ENCODE measurements around the gene MYO1E. TPM values are rescaled to one million over a fixed set of nuclear protein-coding genes. Genes with fewer than 3 reads are reported as not detected.
"Not testable (repeated sequence)": the region's sequence is repeated elsewhere in the genome, so short reads cannot be mapped to it uniquely, and the experiment has no call there.

MYO1E gene
- polyA plus RNA-seq (ENCODE audit: insufficient read depth in 1 of 5, insufficient read length in 5 of 5, low replicate concordance in 1 of 5) = 10 to 100 TPM; 29.3 to 48.4 (median 40.2) TPM
- long read RNA-seq, donor 1 = 0 reads
- long read RNA-seq, donor 2, partial matches to known transcripts = 12 of 12 reads
- long read RNA-seq, donor 2, other reads (novel, unspliced or antisense) = 0 of 12 reads
- long read RNA-seq, donor 3 = 0 reads
- long read RNA-seq, donor 4, partial matches to known transcripts = 13 of 13 reads
- long read RNA-seq, donor 4, other reads (novel, unspliced or antisense) = 0 of 13 reads
- long read RNA-seq, donor 5 = 0 reads
- long read RNA-seq, donor 6, full-length matches to known transcripts = 2 of 17 reads
- long read RNA-seq, donor 6, partial matches to known transcripts = 15 of 17 reads
- long read RNA-seq, donor 6, other reads (novel, unspliced or antisense) = 0 of 17 reads
- long read RNA-seq, donor 7 = 0 reads
- long read RNA-seq, donor 8 = 0 reads

DNA sequence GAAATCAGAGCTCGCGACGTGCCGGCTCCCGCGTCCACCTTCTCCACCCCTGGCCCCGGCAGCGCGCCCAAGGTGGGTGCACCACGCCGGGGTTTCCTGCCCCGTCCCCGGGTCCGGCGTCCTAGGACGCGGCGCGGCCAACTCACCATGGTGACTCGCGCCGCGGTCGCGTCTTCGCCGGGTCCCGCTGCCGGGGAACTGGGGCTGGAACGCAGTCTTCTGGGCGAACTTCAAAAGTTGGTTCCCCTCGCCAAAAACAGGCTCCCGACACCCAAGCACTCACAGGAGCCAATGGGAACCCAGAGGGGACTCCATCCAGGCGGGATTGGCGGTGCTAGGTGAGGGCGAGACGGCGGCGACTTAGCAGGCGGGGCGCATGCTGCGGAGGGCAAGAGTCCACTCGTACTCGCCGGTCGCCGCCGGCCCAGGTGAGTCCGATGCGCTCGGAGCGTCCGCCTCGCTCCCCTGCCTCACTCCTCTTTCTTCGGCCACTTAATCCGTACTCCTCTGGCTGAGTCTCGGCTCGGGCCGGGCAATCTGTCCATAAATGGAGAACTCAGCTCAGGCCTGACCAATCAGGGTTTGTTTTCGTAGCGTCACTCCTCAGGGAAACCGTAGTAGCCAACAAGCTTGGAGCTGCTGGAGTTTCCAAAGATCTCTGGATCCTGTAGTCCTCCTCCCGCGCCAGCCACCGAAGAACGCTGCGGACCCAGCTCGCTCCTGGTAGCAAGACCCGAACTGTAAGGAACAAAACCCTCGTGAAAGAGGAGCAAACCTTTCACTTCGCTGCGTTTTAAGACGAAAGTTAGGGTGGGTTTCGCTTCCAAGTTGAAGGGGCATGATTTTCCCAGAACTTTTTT lies at the start of gene MYO1E:
Gene MYO1E (minus strand): TSS at position 520 of the 860 bp plus-strand sequence. CDS start 371 bp downstream, at position 149.
- peak; percentile 96 to 97 for DNase-seq

DNA sequence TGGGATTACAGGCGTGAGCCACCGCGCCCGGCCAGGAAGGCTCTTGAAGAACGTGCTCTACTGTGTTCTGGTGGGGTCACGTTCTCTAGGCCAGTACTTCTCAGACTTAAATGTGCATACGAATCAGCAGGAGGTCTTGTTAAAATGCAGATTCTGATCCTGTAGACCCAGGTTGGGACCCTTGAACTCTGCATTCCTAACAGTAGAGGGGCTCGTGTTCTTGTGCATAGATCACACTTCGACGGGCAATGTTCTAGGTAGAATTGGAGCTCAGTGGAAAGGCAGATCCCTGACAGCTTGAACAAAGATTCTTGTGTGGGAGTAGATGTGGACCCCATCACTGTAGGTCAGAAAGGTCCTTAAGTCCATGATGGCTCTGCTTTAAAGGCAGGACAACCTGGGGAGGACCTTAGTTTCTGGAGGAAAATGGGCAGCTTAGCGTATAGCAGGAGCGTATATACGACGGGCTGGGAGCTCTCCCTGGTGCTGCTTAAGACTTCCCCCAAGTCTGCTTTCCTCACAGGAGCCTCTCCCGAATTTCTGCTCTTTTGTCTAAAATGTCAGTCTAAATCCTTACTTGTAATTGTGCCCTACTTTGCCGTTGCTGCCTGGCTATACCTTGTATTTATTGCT lies 48.4 kb upstream of the MYO1E start:
- DNase-seq = no peak

DNA sequence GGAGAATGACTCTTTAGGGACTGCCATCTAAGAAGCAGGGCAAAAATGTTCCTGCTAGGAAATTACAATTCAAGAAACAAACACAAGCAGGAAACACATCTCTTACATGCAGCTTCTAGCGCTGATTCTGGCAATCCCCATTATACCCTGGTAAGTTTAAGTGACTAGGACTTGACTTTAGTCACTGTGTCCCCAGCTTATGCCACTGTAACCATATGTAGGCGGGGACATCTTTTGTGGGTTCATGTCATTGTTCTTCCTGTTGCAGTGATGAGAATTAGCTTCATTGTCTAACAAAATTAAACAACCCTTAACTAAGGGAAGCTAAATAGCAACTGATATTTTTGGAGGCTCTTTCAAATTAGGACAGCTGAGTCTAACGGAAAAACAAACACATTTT lies 47.4 kb upstream of the MYO1E start:
- DNase-seq = no peak

DNA sequence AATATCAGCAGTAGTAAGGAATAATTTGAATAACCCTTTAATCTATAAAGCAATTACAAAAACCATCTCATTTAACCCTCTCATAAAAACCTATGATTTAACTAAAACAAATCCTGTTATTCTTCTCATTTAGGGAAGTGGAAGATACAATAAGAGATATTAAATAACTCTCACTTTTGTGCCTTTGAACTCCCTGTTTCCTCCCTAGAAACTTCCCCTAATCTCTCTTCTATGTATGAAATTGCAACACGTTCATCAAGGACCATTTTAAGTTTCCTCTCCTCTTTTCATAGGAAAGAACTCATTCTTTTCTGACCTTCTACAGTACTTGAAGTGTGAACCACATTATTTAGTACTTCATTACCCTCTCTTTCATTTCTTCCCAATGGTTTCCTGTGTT lies 46.5 kb upstream of the MYO1E start:
- no peak for DNase-seq

DNA sequence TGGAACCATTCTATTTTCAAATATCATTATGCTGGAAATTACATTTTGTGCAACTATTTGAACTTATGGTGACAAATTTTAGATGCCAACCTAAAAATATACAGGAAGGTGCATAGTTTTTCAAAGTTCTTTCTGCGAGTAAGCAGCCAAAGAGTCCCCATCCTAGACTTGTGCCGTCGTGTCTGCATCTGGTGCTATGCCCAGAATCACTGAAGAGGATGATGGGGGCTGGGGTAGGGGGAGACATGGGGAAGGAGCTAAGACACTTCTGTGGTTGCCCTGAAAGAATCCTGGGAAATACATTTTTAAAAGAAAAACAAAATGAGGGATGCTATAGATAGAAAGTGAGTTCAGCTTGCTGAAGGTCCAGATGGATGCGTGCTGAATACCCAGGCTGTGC lies 44.1 kb upstream of the MYO1E start:
- no peak for DNase-seq

DNA sequence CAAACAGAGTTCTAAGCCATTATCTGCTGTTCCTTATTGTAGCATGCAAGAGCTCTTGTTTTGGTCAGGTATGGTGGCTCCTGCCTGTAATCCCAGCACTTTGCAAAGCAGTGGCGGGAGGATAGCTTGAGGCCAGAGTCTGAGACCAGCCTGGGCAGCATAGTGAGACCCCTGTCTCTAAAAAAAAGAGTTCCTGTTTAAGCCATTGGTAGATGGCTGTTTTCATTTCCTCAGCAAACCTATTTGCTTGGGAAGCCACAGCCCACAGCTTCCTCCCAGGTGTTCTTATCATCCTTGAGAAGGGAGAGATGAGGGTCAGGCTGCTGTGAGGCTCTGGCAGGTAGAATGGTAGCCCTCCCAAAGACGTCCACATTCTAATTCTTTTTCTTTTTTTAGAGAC lies 40.9 kb upstream of the MYO1E start:
- no peak for DNase-seq

DNA sequence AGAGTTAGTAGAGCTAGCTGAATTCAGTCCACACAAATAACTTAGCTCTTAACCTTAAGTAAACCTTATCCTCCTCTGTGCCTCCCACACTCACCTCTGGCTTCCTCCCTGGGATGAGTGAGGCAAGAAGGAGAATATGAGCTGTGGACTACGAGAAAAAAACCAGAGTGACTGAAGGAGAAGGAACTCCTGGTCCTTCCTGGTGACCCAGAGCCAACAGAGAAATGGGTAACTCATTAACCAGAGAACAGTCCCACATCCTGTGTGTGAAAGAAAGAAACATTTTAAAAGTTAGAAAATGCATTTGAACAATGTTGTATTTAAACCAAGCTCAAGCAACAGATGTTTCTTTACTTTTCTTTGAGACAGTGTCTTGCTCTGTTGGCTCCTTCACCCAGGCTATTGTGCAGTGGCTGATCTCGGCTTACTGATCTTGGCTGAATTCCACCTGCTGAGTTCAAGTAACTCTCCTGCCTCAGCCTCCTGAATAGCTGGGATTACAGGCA lies 37.8 kb upstream of the MYO1E start:
- peak in 1 of 2 donors; percentile 2 for DNase-seq

DNA sequence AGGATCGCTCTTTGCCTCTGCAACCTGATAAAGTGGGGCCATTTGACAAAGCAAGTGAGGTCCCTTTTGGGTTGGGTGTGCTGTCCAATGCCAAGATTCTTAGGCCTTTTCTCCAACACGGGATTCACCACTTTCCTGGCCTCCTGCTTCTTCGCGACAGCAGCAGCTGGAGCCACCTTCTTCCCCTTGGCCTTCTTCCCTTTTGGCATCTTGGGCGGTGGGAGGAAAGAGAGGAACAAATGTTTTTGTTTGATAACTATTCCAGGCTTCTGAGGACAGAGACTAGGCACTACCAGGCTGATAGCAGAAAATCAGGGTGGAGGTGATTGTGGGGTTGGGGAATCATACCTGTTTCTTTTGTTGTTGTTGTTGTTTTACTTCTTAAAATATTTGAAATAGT lies 35.3 kb upstream of the MYO1E start:
- no peak for DNase-seq

DNA sequence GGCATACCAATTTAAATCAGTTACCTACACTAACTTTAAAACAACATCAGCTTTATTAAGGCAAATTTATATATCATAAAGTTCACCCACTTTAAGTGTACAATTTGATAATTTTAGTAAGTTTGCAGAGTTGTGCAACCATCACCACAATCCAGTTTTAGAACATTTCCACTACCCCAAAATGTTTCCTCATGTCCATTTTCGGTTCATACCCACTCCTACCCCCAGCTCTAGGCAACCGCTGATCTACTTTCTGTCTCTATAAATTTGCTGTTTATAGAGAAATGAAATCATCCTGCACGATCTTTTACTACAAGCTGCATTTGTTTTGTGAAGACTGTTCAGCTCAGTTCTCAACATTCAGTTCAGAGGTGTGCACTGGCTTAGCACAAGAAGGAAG lies 33.8 kb upstream of the MYO1E start:
- no peak for DNase-seq

DNA sequence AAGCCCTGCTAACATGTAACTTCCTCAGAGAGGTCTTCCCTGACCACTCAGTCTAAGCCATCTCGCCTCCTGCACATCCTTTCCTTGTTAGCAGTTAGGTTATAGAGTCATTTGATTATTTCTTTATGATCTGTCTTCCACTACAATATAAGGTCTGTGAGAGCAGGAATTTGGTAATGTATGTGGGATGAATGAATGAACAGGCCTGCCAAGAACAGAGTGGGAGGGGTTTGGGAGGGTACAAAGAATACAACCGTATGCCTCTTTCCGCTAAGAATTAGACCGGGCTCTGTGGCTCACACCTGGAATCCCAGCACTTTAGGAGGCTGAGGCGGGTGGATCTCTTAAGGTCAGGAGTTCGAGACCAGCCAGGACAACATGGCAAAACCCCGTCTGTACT lies 32.4 kb upstream of the MYO1E start:
- no peak for DNase-seq

DNA sequence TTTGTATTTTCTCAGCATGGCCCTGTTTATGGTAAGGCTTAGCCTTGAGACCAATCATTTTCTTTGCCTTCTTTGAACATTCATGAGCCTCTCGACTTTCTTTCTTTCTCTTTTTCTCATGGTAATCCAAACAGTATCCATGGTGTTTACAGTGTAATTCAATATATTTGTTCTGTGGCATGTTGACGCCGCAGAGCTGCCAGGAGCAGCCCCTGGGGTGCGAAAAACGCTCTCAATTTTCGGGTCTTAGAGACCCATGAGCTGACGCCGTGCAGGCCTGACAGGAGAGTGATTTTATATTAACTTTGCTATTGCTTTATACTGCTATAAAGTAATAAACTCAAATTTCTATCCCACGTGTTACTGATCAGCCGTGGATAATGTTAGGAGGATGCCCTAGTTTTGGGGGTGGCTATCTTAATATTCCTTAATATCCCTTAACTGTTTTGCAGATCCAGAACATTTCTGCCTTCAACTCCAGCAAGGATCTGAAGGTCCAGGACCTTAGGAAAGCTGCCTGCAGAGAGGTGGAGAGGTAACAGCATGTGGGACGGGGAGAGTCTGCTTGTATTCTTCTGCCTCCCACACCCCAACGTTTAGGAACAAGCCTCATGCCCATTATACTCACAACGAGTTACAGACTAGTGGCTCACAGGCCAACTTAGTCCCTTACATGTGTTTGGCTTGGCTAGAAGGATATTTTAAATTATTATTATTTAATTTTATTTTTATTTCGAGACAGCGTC lies 29.3 kb upstream of the MYO1E start:
- DNase-seq = no peak

DNA sequence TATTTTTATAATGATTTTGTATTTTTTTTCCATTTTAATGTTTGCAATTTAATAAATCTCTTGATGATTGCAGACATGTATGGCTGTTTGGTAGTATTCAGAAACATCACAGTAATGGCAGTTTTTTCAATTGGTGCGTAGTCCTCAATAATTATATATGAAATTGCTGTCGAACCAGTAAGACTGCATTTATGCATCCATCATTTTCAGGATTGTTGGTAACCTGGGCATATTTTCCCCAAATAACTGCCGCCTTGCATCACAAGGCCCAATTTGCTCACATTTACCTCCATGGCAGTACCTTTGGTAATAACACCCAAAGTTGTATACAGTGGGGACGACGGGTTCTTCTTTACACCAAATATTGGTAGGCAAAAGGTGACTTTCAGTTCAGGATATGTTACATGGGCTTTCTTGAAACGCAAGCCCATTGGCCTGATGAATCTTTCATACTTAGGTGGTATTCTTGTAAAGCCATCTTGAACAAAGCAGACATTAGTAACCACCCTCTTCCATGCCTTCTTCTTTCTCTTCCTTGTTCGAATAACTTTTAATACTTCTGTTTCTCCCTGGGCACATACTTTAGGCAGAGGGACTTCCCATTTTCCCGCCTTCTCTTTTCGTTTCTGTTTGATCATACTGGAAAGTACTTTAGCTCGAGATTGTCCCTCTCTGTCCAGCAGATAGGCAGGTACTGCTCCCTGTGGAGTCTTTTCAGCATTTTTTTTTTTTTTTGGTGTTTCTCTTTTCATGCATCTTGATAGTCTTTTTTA lies 28.6 kb upstream of the MYO1E start:
- DNase-seq = not testable (repeated sequence)

DNA sequence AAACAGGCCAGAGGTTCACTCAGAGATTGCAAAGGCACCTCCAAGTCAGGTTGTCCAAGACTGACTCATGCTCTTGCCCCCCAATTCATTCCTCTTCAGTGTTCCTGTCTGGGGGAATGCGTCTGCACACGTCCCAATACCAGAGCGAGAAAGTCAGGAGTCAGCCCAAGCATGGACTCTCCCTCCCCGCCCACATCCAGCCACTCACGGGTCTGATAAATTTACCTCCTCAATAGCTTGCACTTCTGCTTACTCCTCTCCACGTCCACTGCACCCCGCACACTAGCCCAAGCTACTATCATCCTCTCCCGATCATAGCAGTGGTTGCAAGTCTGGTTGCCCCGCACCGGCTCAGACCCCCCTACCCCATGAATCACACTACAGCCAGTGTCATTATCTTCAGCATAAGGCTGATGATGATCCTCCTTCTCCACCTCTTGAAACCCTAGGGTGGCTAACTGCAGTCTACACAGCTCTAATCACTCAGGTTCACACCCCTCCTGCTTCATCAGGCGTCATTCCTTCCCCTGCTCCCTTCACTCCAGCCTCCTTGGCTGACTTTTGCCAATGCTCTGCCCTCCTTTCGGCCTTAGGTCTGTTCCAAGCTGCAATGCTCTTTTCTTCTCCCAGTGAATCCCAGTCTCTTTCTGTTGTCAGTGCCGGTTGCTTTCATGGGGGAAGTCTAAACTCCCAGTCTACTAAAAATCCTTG lies 27.6 kb upstream of the MYO1E start:
- no peak for DNase-seq

DNA sequence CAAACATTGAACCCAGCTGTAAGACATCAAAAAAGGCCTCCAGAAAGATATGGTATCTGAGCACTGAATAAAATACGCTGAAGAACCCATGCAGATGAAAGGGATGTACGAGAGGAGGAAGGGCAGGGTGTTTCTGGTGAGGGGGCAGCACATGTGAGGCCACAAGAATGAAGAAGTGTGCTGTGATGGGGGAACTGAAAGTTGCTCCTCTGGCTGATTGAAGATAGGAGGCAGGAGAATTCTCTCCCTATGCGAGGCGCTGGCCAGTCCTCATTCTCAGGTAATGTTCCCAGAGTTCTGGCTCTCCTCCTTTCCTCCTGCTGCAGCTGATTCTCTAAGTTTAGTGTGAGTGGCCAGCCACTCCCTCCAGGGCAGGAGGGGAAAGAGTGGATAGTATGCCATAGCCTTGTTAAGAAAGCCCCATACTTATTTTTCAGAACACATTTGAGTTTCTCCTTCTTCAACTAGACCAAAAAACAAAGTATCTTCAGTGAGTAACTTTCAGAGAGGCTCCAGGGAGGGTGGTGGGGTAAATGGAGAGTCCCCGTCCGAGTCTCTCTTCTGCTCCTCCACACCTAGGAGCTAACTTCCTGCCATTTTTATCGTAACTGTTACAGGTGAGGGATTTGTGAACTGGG lies 26.9 kb upstream of the MYO1E start:
- DNase-seq = no peak

DNA sequence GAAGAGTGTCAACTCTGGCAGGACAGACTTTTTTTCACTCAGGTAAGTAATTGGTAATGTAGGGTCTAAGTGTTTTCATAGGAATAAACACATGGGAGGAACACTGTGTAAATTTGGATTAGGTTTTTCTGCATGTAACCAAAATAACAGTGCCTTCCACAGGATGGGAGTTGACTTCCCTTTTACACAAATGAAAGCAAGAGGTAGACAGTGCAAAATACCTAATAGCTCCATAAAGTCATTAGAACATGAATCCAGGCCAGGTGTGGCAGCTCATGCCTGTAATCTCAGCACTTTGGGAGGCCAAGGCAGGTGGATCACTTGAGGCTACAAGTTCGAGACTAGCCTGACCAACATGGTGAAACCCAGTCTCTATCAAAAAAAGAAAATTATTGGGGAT lies 25.5 kb upstream of the MYO1E start:
- no peak for DNase-seq

DNA sequence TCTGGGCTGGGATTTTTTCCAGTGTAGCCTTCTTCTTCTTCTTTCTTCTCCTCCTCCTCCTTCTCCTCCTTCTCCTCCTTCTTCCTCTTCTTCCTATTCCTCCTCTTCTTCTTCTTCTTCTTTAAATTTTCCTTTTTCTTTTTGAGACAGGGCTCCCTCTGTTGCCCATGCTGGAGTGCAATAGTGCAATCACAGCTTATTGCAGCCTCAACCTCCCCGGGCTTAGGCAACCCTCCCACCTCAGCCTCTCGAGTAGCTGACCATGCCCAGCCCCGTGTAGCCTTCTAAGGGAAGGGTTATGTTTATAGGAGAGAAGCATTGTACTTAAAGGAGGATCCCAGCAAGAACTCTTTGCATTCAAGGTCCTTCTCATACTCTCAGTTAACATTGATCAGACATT lies 24.0 kb upstream of the MYO1E start:
- DNase-seq = no peak

DNA sequence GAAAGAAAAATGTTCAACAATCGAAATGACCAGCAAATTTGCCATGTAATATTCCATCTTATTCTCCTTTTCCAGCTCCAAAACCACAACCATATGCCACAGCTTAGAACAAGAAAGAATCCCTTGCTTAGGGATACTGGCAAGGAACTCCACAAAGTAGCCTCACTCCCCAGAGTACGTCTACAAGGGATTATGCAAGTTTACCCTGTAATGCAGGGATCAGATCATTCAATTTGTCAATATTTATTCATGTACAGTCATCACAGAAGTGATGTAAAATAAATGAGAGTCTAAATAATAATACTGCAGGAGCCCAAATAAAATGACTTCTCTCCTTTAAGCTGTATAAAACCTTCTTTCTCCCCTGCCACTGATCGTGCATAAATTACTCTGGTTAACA lies 23.5 kb upstream of the MYO1E start:
- DNase-seq = no peak

DNA sequence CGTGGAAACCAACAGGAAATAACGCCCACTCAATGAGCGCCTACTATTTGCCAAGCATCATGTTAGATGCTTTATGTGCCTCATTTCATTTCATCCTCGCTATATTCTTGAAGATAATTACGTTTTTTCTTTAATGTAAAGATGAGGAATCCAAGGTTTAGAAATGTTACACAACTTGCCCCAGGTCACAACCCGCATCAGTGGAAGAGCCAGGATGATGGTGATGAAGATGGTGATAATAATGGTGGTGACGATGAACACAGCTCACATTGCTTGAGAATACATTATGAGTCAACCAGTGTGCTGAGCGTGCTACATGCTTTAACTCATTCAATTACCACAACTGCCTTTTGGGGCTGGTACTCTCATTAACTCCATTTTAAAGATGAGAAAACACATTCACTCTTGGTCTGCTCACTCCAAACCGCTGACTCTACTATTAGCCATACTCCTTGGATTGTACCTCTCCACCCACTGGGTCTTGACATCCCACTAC lies 21.5 kb upstream of the MYO1E start:
- no peak for DNase-seq

DNA sequence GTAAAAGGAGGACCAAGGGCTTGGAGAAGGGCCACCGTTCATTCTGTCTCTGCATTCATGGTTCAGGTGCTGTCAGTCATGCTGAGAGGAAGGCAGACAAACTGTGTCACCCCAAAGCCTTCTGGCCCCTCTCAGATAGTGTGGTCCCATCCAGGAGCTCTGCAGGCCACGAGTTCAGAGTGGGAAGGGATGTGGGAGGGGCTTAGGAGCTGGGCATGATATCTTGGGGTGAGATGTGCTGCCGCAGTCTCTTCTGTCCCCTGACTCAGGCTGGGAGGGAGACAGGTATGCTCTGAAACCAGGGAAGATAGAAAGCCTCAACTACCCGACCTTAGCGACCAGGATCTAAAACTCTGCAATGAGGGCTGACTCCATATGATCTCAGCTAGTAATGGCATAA lies 19.6 kb upstream of the MYO1E start:
- no peak for DNase-seq

Measured in right lung (tissue), 10 donors.